Heart right ventricle (tissue), 16 donors: Measurements from ENCODE around the gene SLC22A23. TPM values are rescaled to one million over a fixed set of nuclear protein-coding genes. Genes with fewer than 3 reads are reported as not detected.

ENCODE experiments used
- ATAC-seq, 8 donors: fragments of 200-7000 bp; cut with Tn5 transposase; one replicate each; pipeline ENCODE4 v1.9.1; 2020; ENCODE audit warnings: mild to moderate bottlenecking in 8 of 8, moderate library complexity in 8 of 8, moderate number of reproducible peaks in 1 of 8
- DNase-seq, 2 donors: peaks; one replicate each; pipeline ENCODE4 v3.0.0-alpha.2; 2020
- H3K27ac ChIP-seq, 10 donors: fragments of 200-600 bp; sonication (generic) in 2 of 10; one replicate each; pipeline versions ENCODE4 v1.5.0 to v1.8.0; 2020 to 2022; ENCODE audit warnings: mild to moderate bottlenecking in 3 of 10
- H3K27me3 ChIP-seq, 7 donors: fragments of 200-600 bp; one replicate each; pipeline ENCODE4 v1.8.0; 2021 to 2022; ENCODE audit warnings: mild to moderate bottlenecking in 2 of 7
- H3K36me3 ChIP-seq, 9 donors: fragments of 200-600 bp; sonication (generic) in 1 of 9; one replicate each; pipeline versions ENCODE4 v1.5.0 to v1.8.0; 2020 to 2022; ENCODE audit warnings: mild to moderate bottlenecking in 2 of 9
- H3K4me1 ChIP-seq, 9 donors: fragments of 200-600 bp; sonication (generic) in 1 of 9; one replicate each; pipeline versions ENCODE4 v1.5.0 to v1.8.0; 2020 to 2022; ENCODE audit warnings: mild to moderate bottlenecking in 4 of 9
- H3K4me3 ChIP-seq, 10 donors: fragments of 200-600 bp; sonication (generic) in 2 of 10; one replicate each; pipeline versions ENCODE4 v1.5.0 to v1.8.0; 2020 to 2022; ENCODE audit warnings: mild to moderate bottlenecking in 7 of 10, moderate library complexity in 2 of 10
- H3K9me3 ChIP-seq, 11 donors: fragments of 200-600 bp in 10 of 11; sonication (generic) in 2 of 11; one replicate each; pipeline versions ENCODE4 v1.5.0 to v1.8.0; 2013 to 2022; ENCODE audit warnings: mild to moderate bottlenecking in 2 of 11, control low read depth in 1 of 11, moderate library complexity in 1 of 11
- WGBS, 2 donors: extraction: QIAGEN DNeasy Blood & Tissue Kit; methylation state at CpG; one replicate each; pipeline ENCODE4 v1.1.7; 2013; ENCODE audit warnings: inconsistent platforms in 1 of 2; 5-methylcytosine and 5-hydroxymethylcytosine counted together
- intact Hi-C, 10 donors: fragments of 100-400 bp; cut with DNase I; formaldehyde crosslinking; loops; one replicate each; pipeline versions ENCODE4 v1.11.1 to v1.14.2; 2022
- polyA plus RNA-seq, 2 donors: library from polyadenylated mRNA; stranded (reverse); fragments of 200-250 nt; gene quantifications; one replicate each; pipeline ENCODE4 v1.2.3, GENCODE V29; 2013
- total RNA-seq, 10 donors: library from RNA; stranded (reverse); fragmentation: NEBNext Ultra II Directional in 3 of 10; extraction: Animal tissue kit (Norgen Biotek cat#: 25700) in 3 of 10; gene quantifications; one replicate each; pipeline versions ENCODE4 v1.2.1 to v1.2.4, GENCODE V29; 2021 to 2023
- TF ChIP-seq, protein P1 (sequence below), 9 donors: fragments of 200-600 bp; sonication (generic) in 2 of 9; IDR thresholded peaks; one replicate each; pipeline versions ENCODE4 v1.5.0 to v1.8.0; 2021 to 2022; ENCODE audit warnings: antibody characterized with exemption in 9 of 9, mild to moderate bottlenecking in 5 of 9, moderate library complexity in 1 of 9
- donor health status: Arrhythmogenic right ventricular cardiomyopathy.
- donor health status: ischemic (EF 13 %, LVEDD 7.1; RV severe dilation, severe dysfunction).
- donor health status: healthy with polysubstance abuse.
- donor health status: DM: no; HTN: yes; CAD: no.
- donor health status: DM: no; HTN: no; CAD: no.
- donor health status: ischemic (EF 25% LVEDD 6.9; RV normal size, moderate dysfunction).
- donor health status: ischemic (EF 25% LVEDD 5.7; RV mildly dilated, moderate dysfunction).
- donor health status: healthy.
- donor health status: DM: yes; HTN: yes; CAD: no.
- donor health status: Ischemic cardiomyopathy.
- donor health status: ischemic (EF 35%, LVEDD 5.7; RV mildly dilated, moderate dysfunction).
- donor health status: nonischemic (EF 11% LVEDD 7.7; RV severe dilation, severe dysfunction).
- donor health status: DM: yes; HTN: yes; CAD: no.
- donor health status: PGD.
- donor health status: ischemic (EF 29% LVEDD 5.4; RV normal size, mild dysfunction).
- donor health status: nonischemic (EF 23%, LVEDD 6.1; RV moderate dilation, normal function).

SLC22A23 gene
- total and polyA plus RNA-seq, 12 donors, result 1.9 to 7.8 (median 5.1) TPM

DNA sequence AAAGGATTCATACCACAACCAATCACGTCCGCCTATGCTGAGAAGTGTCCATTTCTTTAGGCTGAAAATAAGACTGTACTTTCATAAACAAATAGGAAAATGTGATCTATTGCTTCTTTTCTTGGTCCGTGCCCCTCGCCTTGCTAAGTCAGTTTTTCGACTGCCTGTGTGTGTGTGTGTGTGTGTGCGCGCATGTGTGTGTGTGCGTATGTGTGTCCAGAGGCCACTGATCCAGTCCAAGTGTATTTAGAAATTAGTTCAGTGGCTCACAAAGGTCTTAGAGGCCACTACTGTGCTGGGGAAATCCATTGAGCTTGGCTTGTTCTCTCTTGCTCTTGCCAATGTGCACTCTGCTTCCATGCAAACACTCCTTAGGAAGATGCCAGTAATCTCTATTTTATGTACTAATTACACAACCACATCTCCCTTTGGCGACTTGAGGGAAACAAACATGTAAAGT is 50.5 kb downstream of the SLC22A23 start:
- H3K4me3 ChIP-seq, result no peak overlapping the region
- ATAC-seq (no peak), DNase-seq (no peak)
- peak overlapping the region in 1 of 10 donors; percentile 62 for H3K27ac ChIP-seq
- peaks cover 0 to 13% (median 5%) of the 10 kb centered on the region in 9 donors for H3K4me1 ChIP-seq
- no peaks in the 10 kb centered on the region for H3K27me3 ChIP-seq
- no peaks in the 10 kb centered on the region for H3K9me3 ChIP-seq
- H3K36me3 ChIP-seq, result peaks cover 0 to 8% (median 0%) of the 10 kb centered on the region in 9 donors
- WGBS, 2 donors, result 75 to 77% methylated on average over 9 of the region's 9 CpGs
- TF ChIP-seq, protein P1, sequence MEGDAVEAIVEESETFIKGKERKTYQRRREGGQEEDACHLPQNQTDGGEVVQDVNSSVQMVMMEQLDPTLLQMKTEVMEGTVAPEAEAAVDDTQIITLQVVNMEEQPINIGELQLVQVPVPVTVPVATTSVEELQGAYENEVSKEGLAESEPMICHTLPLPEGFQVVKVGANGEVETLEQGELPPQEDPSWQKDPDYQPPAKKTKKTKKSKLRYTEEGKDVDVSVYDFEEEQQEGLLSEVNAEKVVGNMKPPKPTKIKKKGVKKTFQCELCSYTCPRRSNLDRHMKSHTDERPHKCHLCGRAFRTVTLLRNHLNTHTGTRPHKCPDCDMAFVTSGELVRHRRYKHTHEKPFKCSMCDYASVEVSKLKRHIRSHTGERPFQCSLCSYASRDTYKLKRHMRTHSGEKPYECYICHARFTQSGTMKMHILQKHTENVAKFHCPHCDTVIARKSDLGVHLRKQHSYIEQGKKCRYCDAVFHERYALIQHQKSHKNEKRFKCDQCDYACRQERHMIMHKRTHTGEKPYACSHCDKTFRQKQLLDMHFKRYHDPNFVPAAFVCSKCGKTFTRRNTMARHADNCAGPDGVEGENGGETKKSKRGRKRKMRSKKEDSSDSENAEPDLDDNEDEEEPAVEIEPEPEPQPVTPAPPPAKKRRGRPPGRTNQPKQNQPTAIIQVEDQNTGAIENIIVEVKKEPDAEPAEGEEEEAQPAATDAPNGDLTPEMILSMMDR (IDR thresholded peaks at IDR 0.05), result no peak
- intact Hi-C loops, result loop anchor here in 1 of 10 donors (10.0 kb wide), 1 partner anchor 328 kb away; no protein-coding TSS in a partner anchor

DNA sequence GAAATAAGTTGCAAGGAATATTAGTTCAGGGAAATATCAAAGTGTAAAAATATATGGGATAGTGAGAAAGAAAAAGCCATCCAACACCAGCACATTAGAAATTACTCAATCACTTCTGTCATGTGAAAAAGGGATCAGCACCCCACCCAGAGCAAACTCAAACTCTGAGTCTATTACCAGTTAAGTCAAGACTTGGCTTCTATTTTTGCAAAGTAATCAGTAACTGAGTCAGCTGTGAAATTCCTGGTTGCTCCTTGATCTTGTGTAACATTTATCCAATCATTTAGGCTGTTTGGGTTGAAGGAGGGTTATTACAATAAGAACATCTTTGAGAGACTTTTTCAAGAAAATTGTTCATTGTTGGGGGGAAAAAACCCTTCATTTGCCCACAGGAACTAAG is 51.2 kb downstream of the SLC22A23 start:
- H3K9me3 ChIP-seq, result no peaks in the 10 kb centered on the region
- TF ChIP-seq, protein P1 (IDR thresholded peaks at IDR 0.05), result no peak
- DNase-seq (no peak), ATAC-seq (peak in 4 of 8 donors; percentile 55 to 78 (median 64))
- peaks cover 0 to 13% (median 5%) of the 10 kb centered on the region in 9 donors for H3K4me1 ChIP-seq
- intact Hi-C loops, result loop anchor here in 1 of 10 donors (10.0 kb wide), 1 partner anchor 329 kb away; no protein-coding TSS in a partner anchor
- H3K36me3 ChIP-seq, result peaks cover 0 to 8% (median 0%) of the 10 kb centered on the region in 9 donors
- H3K27ac ChIP-seq, result peak overlapping the region in 1 of 10 donors; percentile 62
- H3K27me3 ChIP-seq, result no peaks in the 10 kb centered on the region
- H3K4me3 ChIP-seq, result no peak overlapping the region

DNA sequence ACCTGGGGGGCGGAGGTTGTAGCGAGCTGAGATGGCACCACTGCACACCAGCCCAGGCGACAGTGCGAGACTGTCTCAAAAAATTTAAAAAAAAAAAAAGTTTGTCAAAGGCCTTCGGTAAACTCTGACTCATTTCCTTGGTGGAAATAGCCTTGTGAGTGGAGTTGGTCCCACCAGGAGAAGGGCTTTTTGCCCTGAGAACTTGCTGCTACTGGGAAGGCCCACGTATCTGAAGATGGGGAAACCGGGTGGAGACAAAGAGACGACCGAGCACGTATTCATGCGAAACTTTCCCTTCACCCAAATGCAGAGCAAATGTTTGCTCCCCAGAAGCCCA is 51.7 kb downstream of the SLC22A23 start:
- no peaks in the 10 kb centered on the region for H3K9me3 ChIP-seq
- TF ChIP-seq, protein P1 (IDR thresholded peaks at IDR 0.05), result no peak
- ATAC-seq, result no peak
- peaks cover 0 to 13% (median 5%) of the 10 kb centered on the region in 9 donors for H3K4me1 ChIP-seq
- intact Hi-C loops, result loop anchor here in 1 of 10 donors (10.0 kb wide), 1 partner anchor 330 kb away; no protein-coding TSS in a partner anchor
- H3K36me3 ChIP-seq, result peaks cover 0 to 8% (median 0%) of the 10 kb centered on the region in 9 donors
- no peak overlapping the region for H3K27ac ChIP-seq
- no peak for DNase-seq
- H3K27me3 ChIP-seq, result no peaks in the 10 kb centered on the region
- 95% methylated on average over 11 of the region's 11 CpGs for WGBS, 2 donors
- no peak overlapping the region for H3K4me3 ChIP-seq

DNA sequence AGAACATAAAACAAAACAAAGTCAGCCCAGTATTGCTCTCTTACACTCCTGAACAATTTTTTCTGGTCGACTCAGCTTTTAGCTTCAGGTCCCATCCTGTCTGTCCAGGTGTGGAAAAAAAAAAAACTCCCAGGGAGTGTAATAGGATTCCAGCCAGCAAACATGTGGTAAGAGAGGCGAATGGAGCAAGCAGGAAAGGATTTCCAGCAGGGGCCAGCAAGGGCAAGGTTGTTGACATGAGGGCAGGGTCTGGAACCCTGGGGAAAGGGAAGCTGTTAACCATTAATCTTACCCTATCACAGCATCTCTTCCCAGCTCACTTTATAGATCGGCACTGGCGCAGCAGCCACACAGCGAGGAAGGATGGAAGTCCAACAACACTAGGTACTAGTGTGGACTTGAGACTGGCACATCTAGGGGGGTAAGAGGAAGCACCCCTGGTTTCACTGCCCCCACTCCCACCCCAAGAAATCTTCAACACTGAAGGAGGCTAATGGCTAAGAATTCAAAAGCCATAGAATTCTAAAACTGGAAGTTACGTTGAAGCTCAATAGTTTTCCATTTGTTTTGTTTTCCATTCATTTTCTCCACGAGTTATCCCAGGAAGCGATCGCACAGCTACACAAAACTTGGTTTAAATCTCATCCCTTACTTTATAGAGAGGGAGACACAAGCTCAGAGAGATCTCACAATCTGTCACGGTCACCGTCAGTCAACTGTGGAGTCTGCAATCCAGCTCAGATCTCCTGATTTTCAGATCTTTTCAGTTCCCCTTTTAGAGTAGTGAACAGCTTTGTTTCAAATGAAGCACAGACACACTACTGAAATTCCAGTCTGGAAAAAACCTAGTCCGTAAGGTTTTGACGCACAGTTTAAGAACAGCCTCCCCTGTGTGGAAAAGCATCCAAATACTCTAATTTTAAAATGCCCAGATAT is 53.3 kb downstream of the SLC22A23 start:
- 79 to 82% methylated on average over 13 of the region's 13 CpGs for WGBS, 2 donors
- DNase-seq (no peak), ATAC-seq (no peak)
- TF ChIP-seq, protein P1 (IDR thresholded peaks at IDR 0.05), result no peak
- intact Hi-C loops, result loop anchor here in 1 of 10 donors (10.0 kb wide), 1 partner anchor 331 kb away; no protein-coding TSS in a partner anchor
- Histone ChIP-seq H3K4me1 (peaks cover 0 to 16% (median 5%) of the 10 kb centered on the region in 9 donors), H3K36me3 (no peaks in the 10 kb centered on the region), H3K9me3 (no peaks in the 10 kb centered on the region), H3K27ac (no peak overlapping the region), H3K4me3 (no peak overlapping the region), H3K27me3 (no peaks in the 10 kb centered on the region)
